ENCODE data around the gene LNPK.

DNA sequence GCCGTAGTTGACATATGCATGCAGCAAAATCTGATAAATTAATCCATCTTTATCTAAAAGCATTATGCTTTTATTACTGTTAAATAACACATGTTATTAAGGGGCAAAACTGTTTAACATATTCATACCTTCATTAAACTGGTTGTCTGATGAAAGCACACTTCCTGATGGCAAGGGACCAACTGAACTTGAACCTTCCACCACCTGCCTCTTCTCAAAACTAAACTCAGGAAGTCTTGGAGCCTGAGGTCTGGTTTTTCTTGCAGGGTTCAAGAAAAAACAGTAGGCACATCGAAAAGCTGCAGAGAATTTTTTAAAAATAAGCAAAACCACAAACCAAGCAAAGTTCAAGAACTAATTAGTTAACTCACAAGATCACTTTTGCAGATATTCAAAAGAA is 64.9 kb downstream of the LNPK start:
- no peak for TF ChIP-seq EZH2 (optimal IDR thresholded peaks at IDR 0.05; ENCODE audit: low read depth, low read length)
- TF ChIP-seq, protein P1, sequence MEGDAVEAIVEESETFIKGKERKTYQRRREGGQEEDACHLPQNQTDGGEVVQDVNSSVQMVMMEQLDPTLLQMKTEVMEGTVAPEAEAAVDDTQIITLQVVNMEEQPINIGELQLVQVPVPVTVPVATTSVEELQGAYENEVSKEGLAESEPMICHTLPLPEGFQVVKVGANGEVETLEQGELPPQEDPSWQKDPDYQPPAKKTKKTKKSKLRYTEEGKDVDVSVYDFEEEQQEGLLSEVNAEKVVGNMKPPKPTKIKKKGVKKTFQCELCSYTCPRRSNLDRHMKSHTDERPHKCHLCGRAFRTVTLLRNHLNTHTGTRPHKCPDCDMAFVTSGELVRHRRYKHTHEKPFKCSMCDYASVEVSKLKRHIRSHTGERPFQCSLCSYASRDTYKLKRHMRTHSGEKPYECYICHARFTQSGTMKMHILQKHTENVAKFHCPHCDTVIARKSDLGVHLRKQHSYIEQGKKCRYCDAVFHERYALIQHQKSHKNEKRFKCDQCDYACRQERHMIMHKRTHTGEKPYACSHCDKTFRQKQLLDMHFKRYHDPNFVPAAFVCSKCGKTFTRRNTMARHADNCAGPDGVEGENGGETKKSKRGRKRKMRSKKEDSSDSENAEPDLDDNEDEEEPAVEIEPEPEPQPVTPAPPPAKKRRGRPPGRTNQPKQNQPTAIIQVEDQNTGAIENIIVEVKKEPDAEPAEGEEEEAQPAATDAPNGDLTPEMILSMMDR (IDR thresholded peaks at IDR 0.05; ENCODE audit: low read length): no peak
